ENCODE measurements around the gene GORASP1.
A peak's percentile ranks its signal among the peaks of the same experiment; 100 is the strongest.

GORASP1 gene

GRCh38 chr3:39051649-39052561 is 55.5 kb downstream of the GORASP1 start, which contains the start of the genes SCN11A and WDR48:
SCN11A (minus strand) TSS chr3:39051944; CDS start chr3:38950362, 101,582 bp downstream.
WDR48 (plus strand) TSS chr3:39052016; CDS start chr3:39052026, 10 bp downstream.
- Histone ChIP-seq H3K4me3 (ENCODE audit: low read depth in 1 of 2, low read length in 2 of 2) (peak within 1 kb of the TSS; percentile 93 to 100), H3K4me1 (ENCODE audit: control insufficient read depth in 1 of 2, insufficient read depth in 2 of 2, low read length in 2 of 2) (peaks cover 5 to 27% of the 10 kb centered on the region in 2 donors), H3K9me3 (ENCODE audit: control insufficient read depth in 1 of 2, low read length in 2 of 2) (no peaks in the 10 kb centered on the region), H3K27me3 (ENCODE audit: low read depth, low read length) (no peaks in the 10 kb centered on the region), H3K27ac (ENCODE audit: low read length) (peak within 1 kb of the TSS; percentile 97), H3K36me3 (ENCODE audit: control insufficient read depth in 1 of 2, insufficient read depth in 2 of 2, low read length in 2 of 2) (no peaks in the 10 kb centered on the region)

GRCh38 chr3:39050029-39050428 is 57.4 kb downstream of the GORASP1 start:
- Histone ChIP-seq H3K36me3 (ENCODE audit: control insufficient read depth in 1 of 2, insufficient read depth in 2 of 2, low read length in 2 of 2) (no peaks in the 10 kb centered on the region), H3K27ac (ENCODE audit: low read length) (no peak overlapping the region), H3K4me1 (ENCODE audit: control insufficient read depth in 1 of 2, insufficient read depth in 2 of 2, low read length in 2 of 2) (peaks cover 5 to 24% of the 10 kb centered on the region in 2 donors), H3K4me3 (ENCODE audit: low read depth in 1 of 2, low read length in 2 of 2) (no peak overlapping the region), H3K27me3 (ENCODE audit: low read depth, low read length) (no peaks in the 10 kb centered on the region), H3K9me3 (ENCODE audit: control insufficient read depth in 1 of 2, low read length in 2 of 2) (no peaks in the 10 kb centered on the region)
